Activated CD4-positive, alpha-beta T cell treated with anti-CD3 and anti-CD28 coated beads for 4 hours (primary cell): ENCODE data around the gene KLB.
A peak's percentile ranks its signal among the peaks of the same experiment; 100 is the strongest.

ENCODE experiments used
- DNase-seq, 2 donors: peaks; one replicate each; pipeline ENCODE4 v3.0.0-alpha.2; 2020

Gene KLB

GRCh38 chr4:39466747-39467146, 60.0 kb downstream of the KLB start:
- DNase-seq = no peak

GRCh38 chr4:39467464-39467863, 60.7 kb downstream of the KLB start:
- no peak for DNase-seq

GRCh38 chr4:39469429-39470077, 62.8 kb downstream of the KLB start:
- DNase-seq = peak in 1 of 2 donors; percentile 10

GRCh38 chr4:39470402-39470801, 63.7 kb downstream of the KLB start:
- no peak for DNase-seq

- no peak for DNase-seq
Measured at GRCh38 chr4:39472396-39472795, 65.7 kb downstream of the KLB start.

GRCh38 chr4:39476187-39476895, 69.6 kb downstream of the KLB start:
- DNase-seq = no peak

- no peak for DNase-seq
Measured at GRCh38 chr4:39480251-39480650, 73.5 kb downstream of the KLB start.

- no peak for DNase-seq
Measured at GRCh38 chr4:39480902-39481695, 74.4 kb downstream of the KLB start.

- no peak for DNase-seq
Measured at GRCh38 chr4:39484582-39485272, 78.0 kb downstream of the KLB start.

GRCh38 chr4:39486221-39486804, 79.6 kb downstream of the KLB start:
- DNase-seq = no peak

GRCh38 chr4:39490322-39490721, 83.6 kb downstream of the KLB start:
- no peak for DNase-seq

- no peak for DNase-seq
Measured at GRCh38 chr4:39494354-39494753, 87.6 kb downstream of the KLB start.

GRCh38 chr4:39495446-39496213, 88.9 kb downstream of the KLB start:
- no peak for DNase-seq

- no peak for DNase-seq
Measured at GRCh38 chr4:39497909-39498726, 91.4 kb downstream of the KLB start.

GRCh38 chr4:39498727-39499020, 91.9 kb downstream of the KLB start:
- DNase-seq = no peak
